Hepatocyte (in vitro differentiated cells): ENCODE results near the gene CENPE. TPM values are rescaled to one million over a fixed set of nuclear protein-coding genes. Genes with fewer than 3 reads are reported as not detected.

Source experiments
- DNase-seq: peaks from one replicate; pipeline ENCODE4 v3.0.0-alpha.2; 2016; ENCODE audit warnings: low spot score
- H2AFZ ChIP-seq: fragments of 200-600 bp; sonication (generic); 2 replicates; pipeline ENCODE4 v1.6.0; 2016; ENCODE audit warnings: antibody characterized with exemption, mild to moderate bottlenecking
- H3K27ac ChIP-seq: fragments of 200-600 bp; sonication (generic); 2 replicates; pipeline ENCODE4 v1.5.1; 2016; ENCODE audit warnings: mild to moderate bottlenecking
- H3K27me3 ChIP-seq: fragments of 200-600 bp; sonication (generic); 2 replicates; pipeline ENCODE4 v1.6.1; 2016
- H3K36me3 ChIP-seq: fragments of 200-600 bp; sonication (generic); replicated peaks from 2 replicates; pipeline ENCODE4 v1.5.1; 2016; ENCODE audit warnings: low read depth; ENCODE audit not compliant: insufficient read depth
- H3K4me1 ChIP-seq: fragments of 200-600 bp; sonication (generic); 2 replicates; pipeline ENCODE4 v1.5.1; 2016; ENCODE audit warnings: mild to moderate bottlenecking, moderate library complexity; ENCODE audit not compliant: insufficient read depth
- H3K4me2 ChIP-seq: fragments of 200-600 bp; sonication (generic); 2 replicates; pipeline ENCODE4 v1.6.0; 2016
- H3K4me3 ChIP-seq: fragments of 200-600 bp; sonication (generic); 2 replicates; pipeline ENCODE4 v1.5.1; 2016; ENCODE audit warnings: mild to moderate bottlenecking
- H3K79me2 ChIP-seq: fragments of 200-600 bp; sonication (generic); 2 replicates; pipeline ENCODE4 v1.6.0; 2017; ENCODE audit warnings: mild to moderate bottlenecking
- H3K9me2 ChIP-seq: fragments of 200-600 bp; sonication (generic); replicated peaks from 2 replicates; pipeline ENCODE4 v1.6.0; 2017; ENCODE audit warnings: mild to moderate bottlenecking; ENCODE audit not compliant: insufficient read depth
- H3K9me3 ChIP-seq: fragments of 200-600 bp; sonication (generic); 2 replicates; pipeline ENCODE4 v1.5.1; 2016; ENCODE audit warnings: low read depth, mild to moderate bottlenecking
- H4K20me1 ChIP-seq: fragments of 200-600 bp; sonication (generic); 2 replicates; pipeline ENCODE4 v1.6.0; 2016; ENCODE audit warnings: mild to moderate bottlenecking; ENCODE audit not compliant: insufficient read depth, poor library complexity, severe bottlenecking
- CTCF ChIP-seq: fragments of 200-600 bp; sonication (generic); IDR thresholded peaks from 2 replicates; pipeline ENCODE4 v1.5.1; 2016; ENCODE audit warnings: antibody characterized with exemption, mild to moderate bottlenecking; ENCODE audit not compliant: poor library complexity
- EZH2 ChIP-seq: fragments of 200-600 bp; sonication (generic); IDR thresholded peaks from 2 replicates; pipeline ENCODE4 v1.6.1; 2016; ENCODE audit warnings: antibody characterized with exemption, mild to moderate bottlenecking, borderline replicate concordance
- EZH2phosphoT487 ChIP-seq: fragments of 200-600 bp; sonication (generic); IDR thresholded peaks from one replicate; pipeline ENCODE4 v1.6.1; 2018; ENCODE audit warnings: antibody characterized with exemption, mild to moderate bottlenecking, low read depth, moderate library complexity; ENCODE audit not compliant: unreplicated experiment, severe bottlenecking
- WGBS: methylation state at CpG from one replicate; pipeline ENCODE4 v1.1.6; 2016; ENCODE audit warnings: low lambda C conversion rate; ENCODE audit errors: missing lambda C conversion rate; 5-methylcytosine and 5-hydroxymethylcytosine counted together
- polyA plus RNA-seq: library from polyadenylated mRNA; unstranded; fragments of >200 nt; fragmentation: Nextera tagmentation; extraction: Ambion mirVana; gene quantifications from 2 replicates; pipeline ENCODE4 v1.2.1, GENCODE V29; 2016
- total RNA-seq: library from RNA; depleted of rRNA; stranded (reverse); fragments of >200 nt; gene quantifications from 2 replicates; pipeline ENCODE4 v1.2.3, GENCODE V29; 2014

Gene CENPE
- total and polyA plus RNA-seq, 2 experiments from 2014 or later = 1.2 to 6.3 TPM

- H3K27ac ChIP-seq = no peak overlapping the region
- no peak for DNase-seq
- H3K4me3 ChIP-seq = no peak overlapping the region
- H3K4me2 ChIP-seq = no peak overlapping the region
- no peaks in the 10 kb centered on the region for H3K4me1 ChIP-seq
- H3K27me3 ChIP-seq = no peaks in the 10 kb centered on the region
- H3K9me2 ChIP-seq = no peaks in the 10 kb centered on the region
- H2AFZ ChIP-seq = no peak overlapping the region
- no peaks in the 10 kb centered on the region for H3K36me3 ChIP-seq
- no peaks in the 10 kb centered on the region for H4K20me1 ChIP-seq
- TF ChIP-seq EZH2phosphoT487 (no peak), CTCF (no peak), EZH2 (no peak)
- H3K9me3 ChIP-seq = no peaks in the 10 kb centered on the region
- peaks cover 3% of the 10 kb centered on the region for H3K79me2 ChIP-seq
- WGBS = 91% methylated on average over 2 of the region's 2 CpGs
Observed at GRCh38 chr4:103089481-103089880, 108.7 kb downstream of the CENPE start.

GRCh38 chr4:103086551-103086950 is 111.6 kb downstream of the CENPE start:
- H4K20me1 ChIP-seq = no peaks in the 10 kb centered on the region
- no peaks in the 10 kb centered on the region for H3K9me2 ChIP-seq
- WGBS = 77% methylated on average over 1 of the region's 1 CpG
- H2AFZ ChIP-seq = no peak overlapping the region
- no peaks in the 10 kb centered on the region for H3K79me2 ChIP-seq
- no peaks in the 10 kb centered on the region for H3K27me3 ChIP-seq
- H3K4me1 ChIP-seq = no peaks in the 10 kb centered on the region
- H3K4me3 ChIP-seq = no peak overlapping the region
- no peak overlapping the region for H3K4me2 ChIP-seq
- no peak for TF ChIP-seq CTCF
- TF ChIP-seq EZH2phosphoT487 = no peak
- TF ChIP-seq EZH2 = no peak
- H3K27ac ChIP-seq = no peak overlapping the region
- DNase-seq = no peak
- H3K36me3 ChIP-seq = no peaks in the 10 kb centered on the region
- no peaks in the 10 kb centered on the region for H3K9me3 ChIP-seq

- Histone ChIP-seq H3K79me2 (no peaks in the 10 kb centered on the region), H3K4me2 (no peak overlapping the region), H3K9me3 (no peaks in the 10 kb centered on the region), H4K20me1 (no peaks in the 10 kb centered on the region), H3K4me3 (no peak overlapping the region), H3K9me2 (no peaks in the 10 kb centered on the region), H3K27me3 (no peaks in the 10 kb centered on the region), H3K27ac (no peak overlapping the region), H3K36me3 (no peaks in the 10 kb centered on the region), H2AFZ (no peak overlapping the region), H3K4me1 (no peaks in the 10 kb centered on the region)
- no peak for DNase-seq
- 93% methylated on average over 2 of the region's 2 CpGs for WGBS
- TF ChIP-seq EZH2 = no peak
- no peak for TF ChIP-seq EZH2phosphoT487
- no peak for TF ChIP-seq CTCF
Observed at GRCh38 chr4:103085555-103086196, 112.5 kb downstream of the CENPE start.

GRCh38 chr4:103079621-103080020 is 118.5 kb downstream of the CENPE start:
- Histone ChIP-seq H3K79me2 (peaks cover 1% of the 10 kb centered on the region), H3K4me3 (no peak overlapping the region), H3K9me2 (no peaks in the 10 kb centered on the region), H3K27me3 (no peaks in the 10 kb centered on the region), H3K9me3 (no peaks in the 10 kb centered on the region), H3K4me2 (no peak overlapping the region), H3K27ac (no peak overlapping the region), H2AFZ (no peak overlapping the region), H4K20me1 (no peaks in the 10 kb centered on the region), H3K4me1 (peaks cover 8% of the 10 kb centered on the region), H3K36me3 (no peaks in the 10 kb centered on the region)
- no peak for DNase-seq
- WGBS = 100% methylated on average over 1 of the region's 1 CpG
- no peak for TF ChIP-seq CTCF
- TF ChIP-seq EZH2phosphoT487 = no peak
- no peak for TF ChIP-seq EZH2
